OCI-LY7 (cell line): Measurements from ENCODE around the gene CASK. TPM values are rescaled to one million over a fixed set of nuclear protein-coding genes. Genes with fewer than 3 reads are reported as not detected.

Experiments
- BruUV-seq: library from RNA; stranded (reverse); fragments of 400-500 nt; replicated peaks from 2 replicates; lab custom pipeline; 2021; lab: Mats Ljungman, UMichigan
- CTCF ChIA-PET: fragments of 300-600 bp; sonication (Branson Sonifier 250); formaldehyde crosslinking; loops from one replicate; lab custom pipeline; 2022; ENCODE audit warnings: antibody characterized with exemption; ENCODE audit not compliant: unreplicated experiment; lab: Charles Lee
- POLR2A ChIA-PET: fragments of 300-600 bp; sonication (Branson Sonifier 250); formaldehyde crosslinking; loops from one replicate; lab custom pipeline; 2022; ENCODE audit warnings: antibody characterized with exemption; lab: Charles Lee
- DNase-seq: peaks from one replicate; pipeline ENCODE4 v3.0.0-alpha.2; 2015; ENCODE audit warnings: low spot score
- H2AFZ ChIP-seq: fragments of 200-600 bp; sonication (generic), shearing (Covaris generic); 2 replicates; pipeline ENCODE4 v1.6.1; 2014; ENCODE audit warnings: mild to moderate bottlenecking, antibody characterized with exemption, low read length, moderate library complexity
- H3K27ac ChIP-seq: fragments of 200-600 bp; sonication (generic); 2 replicates; pipeline ENCODE4 v1.5.1; 2014; ENCODE audit warnings: mixed run types, low read depth, mild to moderate bottlenecking, moderate library complexity, low read length, inconsistent platforms; ENCODE audit not compliant: poor library complexity, severe bottlenecking
- H3K36me3 ChIP-seq: fragments of 200-600 bp; sonication (generic); 2 replicates; pipeline ENCODE4 v1.6.1; 2014; ENCODE audit warnings: mild to moderate bottlenecking, antibody characterized with exemption, low read length, moderate library complexity, mixed read lengths; ENCODE audit not compliant: insufficient read depth
- H3K4me1 ChIP-seq: fragments of 200-600 bp; sonication (generic); 2 replicates; pipeline ENCODE4 v1.5.1; 2014; ENCODE audit warnings: mild to moderate bottlenecking, low read length; ENCODE audit not compliant: insufficient read depth, poor library complexity, severe bottlenecking
- H3K4me2 ChIP-seq: fragments of 200-600 bp; sonication (generic); 2 replicates; pipeline ENCODE4 v1.6.1; 2014; ENCODE audit warnings: mild to moderate bottlenecking, low read length
- H3K4me3 ChIP-seq: fragments of 200-600 bp; sonication (generic); 2 replicates; pipeline ENCODE4 v1.5.1; 2014; ENCODE audit warnings: mild to moderate bottlenecking, low read depth, low read length; ENCODE audit not compliant: poor library complexity, severe bottlenecking
- H3K79me2 ChIP-seq: fragments of 200-600 bp; sonication (generic); 2 replicates; pipeline ENCODE4 v1.6.1; 2016; ENCODE audit warnings: low read depth, mild to moderate bottlenecking, low read length, moderate library complexity, mixed read lengths; ENCODE audit not compliant: insufficient read depth
- H3K9me2 ChIP-seq: fragments of 200-600 bp; sonication (generic); 2 replicates; pipeline ENCODE4 v1.6.1; 2016; ENCODE audit warnings: mild to moderate bottlenecking, low read length, mixed read lengths; ENCODE audit not compliant: insufficient read depth
- H3K9me3 ChIP-seq: fragments of 200-600 bp; sonication (generic); 2 replicates; pipeline ENCODE4 v1.6.1; 2014; ENCODE audit warnings: mild to moderate bottlenecking, mixed run types, low read length, mixed read lengths
- H4K20me1 ChIP-seq: fragments of 200-600 bp; sonication (generic); 2 replicates; pipeline ENCODE4 v1.6.1; 2014; ENCODE audit warnings: mild to moderate bottlenecking, antibody characterized with exemption, low read length, moderate library complexity, mixed read lengths; ENCODE audit not compliant: insufficient read depth
- CTCF ChIP-seq: fragments of 200-600 bp; sonication (generic); conservative IDR thresholded peaks from 2 replicates; pipeline ENCODE4 v1.5.1; 2014; ENCODE audit warnings: mild to moderate bottlenecking, antibody characterized with exemption, low read length, moderate library complexity, mixed read lengths
- EZH2phosphoT487 ChIP-seq: fragments of 200-600 bp; sonication (generic); IDR thresholded peaks from 2 replicates; pipeline ENCODE4 v1.6.1; 2018; ENCODE audit warnings: low read depth, borderline replicate concordance, mild to moderate bottlenecking, mixed run types, antibody characterized with exemption, low read length, moderate library complexity, mixed read lengths
- intact Hi-C: fragments of 100-400 bp; cut with micrococcal nuclease; formaldehyde crosslinking; loops from one replicate; pipeline ENCODE4 v1.10.0; 2022; ENCODE audit not compliant: unreplicated experiment
- total RNA-seq, 2 experiments: library from RNA; depleted of rRNA in 1 of 2; stranded (reverse); fragments of >200 nt in 1 of 2; shearing (Covaris generic) in 1 of 2; gene quantifications; 2 replicates each; pipeline ENCODE4 v1.2.3, GENCODE V29; 2014 to 2022

CASK gene
- total RNA-seq, 2 experiments from 2014 or later, result 18.6 to 29.4 TPM

DNA sequence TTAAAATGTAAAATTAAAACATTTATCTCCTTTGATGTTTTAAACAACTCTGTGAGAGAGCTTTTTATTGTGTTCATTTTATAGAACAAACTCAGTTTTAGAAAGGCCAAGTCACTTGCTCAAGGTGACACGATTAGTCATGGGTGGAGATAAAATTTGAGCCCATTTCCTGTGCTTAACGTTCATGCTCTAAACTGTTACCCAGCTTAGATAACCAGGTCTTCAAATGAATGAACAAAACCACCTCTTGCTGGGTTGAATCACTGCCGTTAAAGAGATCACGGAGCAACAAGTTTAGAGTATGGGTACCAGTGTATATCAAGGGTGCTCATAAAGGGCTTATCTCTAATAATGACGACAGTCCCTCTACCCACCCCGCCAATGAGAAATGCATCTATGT lies 10.2 kb upstream of the CASK start:
- TF ChIP-seq EZH2phosphoT487 (no peak), CTCF (no peak)
- BruUV-seq, result no TSS peak
- Histone ChIP-seq H4K20me1 (no peaks in the 10 kb centered on the region), H3K4me1 (no peaks in the 10 kb centered on the region), H3K9me3 (no peaks in the 10 kb centered on the region), H3K4me2 (no peak overlapping the region), H3K4me3 (no peak overlapping the region), H2AFZ (no peak overlapping the region), H3K27ac (no peak overlapping the region), H3K36me3 (no peaks in the 10 kb centered on the region), H3K79me2 (no peaks in the 10 kb centered on the region), H3K9me2 (no peaks in the 10 kb centered on the region)
- POLR2A ChIA-PET, result interaction anchor here (0.7 to 0.8 kb wide), 4 partner anchors 23 to 1033 kb away, joined by 3 to 8 read pairs (median 4); no protein-coding TSS in a partner anchor
- CTCF ChIA-PET, result no interaction called here
- no peak for DNase-seq
- intact Hi-C loops, result no loop called here

DNA sequence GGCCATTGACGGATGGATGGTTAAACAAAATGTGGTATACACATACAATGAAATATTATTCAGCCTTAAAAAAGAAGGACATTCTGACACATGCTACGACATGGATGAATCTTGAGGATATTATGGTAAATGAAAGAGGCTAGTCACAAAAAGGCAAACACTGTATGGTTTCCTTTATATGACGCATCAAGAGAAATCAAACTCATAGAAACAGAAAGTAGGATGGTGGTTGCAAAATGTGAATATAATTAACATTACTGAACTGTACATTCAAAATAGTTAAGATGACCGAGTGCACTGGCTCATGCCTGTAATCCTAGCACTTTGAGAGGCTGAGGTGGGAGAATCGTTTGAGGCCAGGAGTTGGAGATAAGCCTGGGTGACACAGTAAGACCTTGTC lies 9.5 kb upstream of the CASK start:
- H3K79me2 ChIP-seq, result no peaks in the 10 kb centered on the region
- no peak for DNase-seq
- no peak overlapping the region for H3K27ac ChIP-seq
- H3K9me2 ChIP-seq, result no peaks in the 10 kb centered on the region
- no peaks in the 10 kb centered on the region for H3K4me1 ChIP-seq
- H3K9me3 ChIP-seq, result no peaks in the 10 kb centered on the region
- ChIA-PET POLR2A (interaction anchor here (0.7 to 0.8 kb wide), 2 partner anchors 24 to 255 kb away, joined by 3 to 6 read pairs; no protein-coding TSS in a partner anchor), CTCF (no interaction called here)
- H2AFZ ChIP-seq, result no peak overlapping the region
- no peak overlapping the region for H3K4me3 ChIP-seq
- intact Hi-C loops, result no loop called here
- no peaks in the 10 kb centered on the region for H3K36me3 ChIP-seq
- TF ChIP-seq EZH2phosphoT487, result no peak
- TF ChIP-seq CTCF, result no peak
- H3K4me2 ChIP-seq, result no peak overlapping the region
- no peaks in the 10 kb centered on the region for H4K20me1 ChIP-seq
- BruUV-seq, result no TSS peak

- Histone ChIP-seq H3K4me2 (no peak overlapping the region), H3K27ac (no peak overlapping the region), H3K9me3 (no peaks in the 10 kb centered on the region), H2AFZ (no peak overlapping the region), H3K9me2 (no peaks in the 10 kb centered on the region), H3K4me1 (no peaks in the 10 kb centered on the region), H4K20me1 (no peaks in the 10 kb centered on the region), H3K36me3 (no peaks in the 10 kb centered on the region), H3K4me3 (no peak overlapping the region), H3K79me2 (no peaks in the 10 kb centered on the region)
- ChIA-PET POLR2A (interaction anchor here (0.6 kb wide), 1 partner anchor 202 kb away, joined by 3 read pairs; no protein-coding TSS in a partner anchor), CTCF (interaction anchor here (0.6 kb wide), 1 partner anchor 201 kb away, joined by 3 read pairs; no protein-coding TSS in a partner anchor)
- BruUV-seq, result no TSS peak
- TF ChIP-seq CTCF (no peak), EZH2phosphoT487 (no peak)
- DNase-seq, result no peak
- intact Hi-C loops, result no loop called here
These were observed 8.2 kb upstream of the CASK start for GRCh38 chrX:41931591-41931990.
